ENCODE measurements around the gene ZNF407. TPM values are rescaled to one million over a fixed set of nuclear protein-coding genes. Genes with fewer than 3 reads are reported as not detected.

Gene ZNF407
- total RNA-seq, 1 donor from 2014 or later, result 7.0 TPM

DNA sequence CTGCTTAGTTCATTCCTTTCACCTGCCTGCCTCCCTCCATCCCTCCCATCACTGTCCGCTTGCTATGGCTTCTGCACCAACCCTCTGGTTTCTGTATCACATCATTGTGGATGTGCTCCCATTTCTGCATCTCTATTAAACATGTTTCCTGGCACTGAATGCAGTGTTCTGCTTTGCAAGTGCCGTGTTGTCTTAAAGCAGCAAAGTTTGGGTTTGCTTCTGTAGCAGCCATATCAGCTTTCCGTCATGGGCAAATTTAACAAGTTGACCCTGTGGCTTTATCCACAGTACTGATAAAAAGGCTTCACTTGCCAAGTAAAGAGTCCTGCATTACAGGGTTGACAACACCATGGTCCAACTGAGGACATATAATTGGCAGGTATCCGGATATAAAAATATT is 445.8 kb downstream of the ZNF407 start:
- DNase-seq (ENCODE audit: low read depth), result no peak

DNA sequence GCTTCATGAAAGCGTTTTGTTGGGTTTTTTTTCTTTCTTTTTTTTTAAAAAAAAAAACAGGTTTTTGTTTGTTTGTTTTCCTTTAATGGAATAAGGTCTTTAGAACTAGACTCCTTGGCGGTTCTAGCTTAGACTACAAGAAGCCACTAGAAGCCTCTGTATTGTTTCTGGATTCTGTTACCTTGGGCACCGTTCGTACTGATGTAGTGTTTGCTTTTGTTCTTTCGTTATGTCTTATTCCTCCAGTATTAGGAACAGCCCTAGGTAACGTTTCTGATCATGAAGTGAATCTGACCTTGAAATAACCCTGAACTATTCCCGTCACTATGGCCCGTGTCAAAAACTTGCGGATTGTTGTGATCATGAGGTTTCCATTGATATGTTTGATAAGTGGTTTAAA is 446.6 kb downstream of the ZNF407 start:
- no peak for DNase-seq (ENCODE audit: low read depth)

DNA sequence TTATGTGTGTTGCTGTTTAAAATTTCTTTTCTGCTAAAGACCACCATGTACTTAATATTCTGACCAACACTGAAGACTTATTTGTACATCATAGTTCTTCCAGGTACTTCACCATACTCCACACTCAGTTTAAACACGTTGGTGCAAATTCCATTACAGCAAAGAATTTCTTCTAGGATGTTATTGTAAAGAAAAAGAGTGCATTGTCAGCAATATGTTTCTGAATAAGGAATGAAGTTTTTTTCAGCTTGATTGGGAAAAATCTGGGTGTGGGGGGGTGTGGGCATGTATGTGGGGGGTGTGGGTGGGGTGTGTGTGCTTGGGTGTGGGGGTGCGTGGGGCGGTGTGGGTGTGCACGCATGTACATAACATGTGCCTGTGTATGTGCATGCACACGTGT is 447.1 kb downstream of the ZNF407 start:
- no peak for DNase-seq (ENCODE audit: low read depth)

DNA sequence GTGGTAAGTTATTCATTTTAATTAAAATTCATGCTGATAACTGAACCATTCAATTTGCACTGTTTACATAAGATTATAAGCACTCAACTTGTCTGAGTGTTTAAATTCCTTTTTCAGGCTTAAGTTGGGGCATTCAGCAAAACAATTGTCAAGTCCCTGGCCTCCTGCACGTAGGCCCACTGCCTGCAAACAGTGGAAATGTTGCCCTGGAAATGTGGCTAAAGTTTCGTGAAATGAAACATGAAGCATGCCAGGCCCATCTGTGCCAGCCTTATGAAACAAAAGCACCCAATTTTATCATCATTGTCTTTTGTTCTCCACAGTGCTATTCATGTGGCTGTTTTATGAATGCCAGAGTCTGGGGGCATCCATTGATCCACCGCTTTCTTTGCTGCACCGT is 447.6 kb downstream of the ZNF407 start:
- DNase-seq (ENCODE audit: low read depth), result no peak

DNA sequence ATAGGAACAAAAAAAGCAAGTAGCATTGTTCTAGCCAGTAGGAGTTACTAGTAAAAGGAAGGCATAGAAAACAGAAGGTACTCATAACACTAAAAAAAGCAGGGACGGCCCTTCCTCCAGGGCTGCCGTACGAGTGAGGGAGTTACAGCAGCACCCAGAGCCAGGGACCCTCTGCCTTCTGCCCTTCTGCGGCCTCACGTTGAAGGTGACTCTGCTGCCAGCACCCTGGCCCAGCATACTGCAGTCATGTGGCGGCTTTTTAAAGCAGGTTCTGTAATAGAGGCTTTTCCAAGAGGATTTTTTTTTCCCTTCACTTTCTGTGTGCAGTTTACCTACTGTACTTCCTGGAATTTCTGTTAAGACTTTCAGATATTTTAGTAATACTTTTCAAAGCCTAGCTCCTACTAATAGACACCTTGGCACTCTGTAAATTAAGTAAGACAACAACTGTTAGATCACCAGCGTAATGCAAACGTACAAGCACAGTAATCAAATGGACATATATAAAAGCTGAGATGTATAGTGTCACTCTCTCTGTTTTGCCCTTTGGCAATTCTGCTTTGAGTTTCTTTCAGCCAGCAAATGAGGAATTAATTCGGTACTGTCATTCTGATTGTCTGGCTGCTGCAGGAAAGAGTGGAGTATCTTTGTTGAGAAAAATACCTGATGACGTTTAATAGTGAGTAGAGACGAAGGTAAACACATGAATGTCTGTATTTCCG is 449.7 kb downstream of the ZNF407 start:
- no peak for DNase-seq (ENCODE audit: low read depth)

DNA sequence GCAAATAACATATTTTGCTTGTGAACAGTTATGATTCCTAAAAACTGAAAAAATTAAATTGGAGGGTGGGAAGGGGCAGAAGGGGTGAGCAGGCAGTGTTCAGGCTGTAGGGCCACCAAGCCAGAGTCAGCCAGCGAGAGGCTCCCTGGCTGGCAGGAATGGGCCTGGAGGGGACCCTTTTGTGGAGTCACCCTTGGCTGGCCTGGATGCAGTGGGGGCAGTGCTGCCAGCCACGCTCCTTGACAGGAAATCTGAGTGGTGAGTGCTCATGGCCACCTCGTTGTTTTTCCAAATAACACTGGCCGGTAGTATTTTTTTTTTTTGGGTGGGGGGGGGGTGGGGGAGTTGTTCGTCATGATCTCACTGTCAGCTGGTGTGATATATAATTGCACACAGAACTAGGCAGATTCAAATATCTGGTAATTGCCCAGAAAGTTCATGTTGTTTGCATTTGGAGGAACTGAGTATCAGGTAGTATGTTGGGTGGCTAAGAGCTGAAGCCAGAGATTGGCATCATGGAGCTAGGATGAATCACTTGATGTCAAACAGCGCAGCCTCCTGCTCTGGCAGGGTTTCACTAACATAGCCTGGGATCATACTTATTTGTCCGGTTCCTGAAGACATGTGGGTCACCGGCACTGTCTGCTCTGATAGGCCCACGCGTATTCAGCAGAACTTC is 451.2 kb downstream of the ZNF407 start:
- no peak for DNase-seq (ENCODE audit: low read depth)

DNA sequence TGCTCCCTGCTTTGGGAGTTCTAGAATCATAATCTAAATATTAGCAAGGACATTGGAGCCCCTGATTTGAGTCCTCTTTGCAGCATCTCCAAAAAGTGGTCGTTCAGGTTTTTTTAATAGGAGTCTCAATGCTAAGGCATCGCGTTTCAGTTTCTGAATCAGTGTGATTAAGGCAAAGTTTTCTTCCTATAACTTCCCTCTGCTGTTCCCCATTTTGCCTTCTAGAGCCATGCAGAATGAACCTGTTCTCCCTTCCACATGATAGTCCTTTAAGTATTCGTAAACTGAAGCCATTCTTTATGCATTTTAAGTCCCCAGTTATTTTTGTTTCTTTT is 451.8 kb downstream of the ZNF407 start:
- no peak for DNase-seq (ENCODE audit: low read depth)

DNA sequence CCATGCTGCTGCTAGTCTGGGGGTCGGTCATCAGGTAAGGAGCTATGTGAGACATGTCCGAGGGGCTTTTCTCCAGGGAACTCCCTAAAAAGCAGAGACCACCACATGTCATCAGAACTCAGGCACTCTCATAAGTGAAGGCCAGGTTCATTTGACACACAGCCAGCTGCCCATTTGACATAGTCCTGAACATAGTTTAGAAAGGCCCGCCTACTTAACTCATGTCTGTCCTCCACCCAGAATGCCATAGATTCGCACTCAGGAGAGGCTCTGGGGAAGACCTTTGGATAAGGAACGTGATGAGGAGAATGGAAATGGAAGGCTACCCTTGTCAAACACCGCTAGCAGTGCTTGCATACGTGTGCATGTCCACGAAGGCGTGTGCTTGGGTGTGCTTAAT is 454.1 kb downstream of the ZNF407 start:
- DNase-seq (ENCODE audit: low read depth), result no peak

DNA sequence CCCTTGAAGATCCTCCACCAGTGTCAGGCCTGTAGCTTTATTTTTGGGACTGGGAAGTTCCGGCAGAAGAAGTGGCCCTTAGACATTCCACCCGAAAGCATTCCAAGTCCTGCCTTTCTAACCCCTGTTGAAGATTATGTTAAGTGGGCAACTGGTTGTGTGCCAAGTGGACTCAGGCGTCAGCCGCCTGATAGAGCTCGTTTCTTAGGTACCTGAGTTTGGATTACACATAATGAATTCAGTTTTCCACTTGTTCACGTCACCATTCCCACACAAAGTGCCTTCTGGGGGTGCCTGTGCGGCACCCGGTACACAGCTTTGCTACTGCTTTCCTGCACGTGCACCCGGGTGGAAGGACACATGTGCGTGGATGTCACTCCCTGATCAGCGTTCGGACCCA is 454.8 kb downstream of the ZNF407 start:
- no peak for DNase-seq (ENCODE audit: low read depth)

DNA sequence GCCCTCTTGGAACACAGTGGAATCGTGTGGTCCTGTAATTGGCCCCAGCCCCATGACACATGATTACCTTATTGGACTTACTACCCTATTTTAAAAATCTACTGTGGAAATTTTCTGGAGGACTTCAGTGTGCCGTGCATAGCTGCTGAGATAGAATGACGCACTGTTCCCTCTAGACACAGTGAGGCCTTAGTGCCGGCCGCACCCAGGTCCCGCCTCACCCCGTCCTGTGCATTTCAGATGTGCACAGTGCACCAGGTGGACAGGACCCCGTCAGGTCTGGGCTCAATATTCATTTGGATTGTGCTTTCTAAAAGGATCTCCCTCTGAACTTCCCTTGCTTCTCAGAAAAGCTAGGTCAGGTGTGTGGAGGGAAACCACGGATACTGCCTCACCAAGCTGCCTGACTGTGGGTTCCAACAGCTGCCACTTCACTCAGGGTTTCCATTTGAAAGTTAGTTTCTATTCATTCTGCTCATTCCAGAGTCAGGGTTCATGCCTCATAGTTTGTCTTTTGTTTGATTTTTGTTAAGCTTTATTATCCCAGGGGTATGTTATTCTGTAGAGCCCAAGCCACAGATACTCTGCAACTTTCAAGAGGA is 455.5 kb downstream of the ZNF407 start:
- peak; percentile 60 for DNase-seq (ENCODE audit: low read depth)

DNA sequence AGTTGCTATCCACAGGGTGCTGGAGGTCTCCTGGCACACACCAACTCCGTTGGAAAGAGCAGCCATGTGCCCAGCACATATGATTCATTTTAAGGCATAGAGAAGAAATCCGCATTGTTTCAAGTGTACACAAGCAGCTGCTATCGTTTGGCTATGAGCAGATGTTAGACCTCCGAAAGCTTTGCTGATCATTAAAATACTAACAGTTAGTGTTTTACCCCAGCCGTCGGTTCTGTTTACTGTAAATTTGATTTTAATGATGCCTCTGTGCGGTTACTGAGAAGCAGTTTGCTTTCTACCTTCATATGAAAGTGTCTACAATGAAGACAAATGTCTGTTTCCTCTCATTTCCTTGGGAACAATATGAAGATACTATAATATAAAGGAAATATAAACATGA is 456.4 kb downstream of the ZNF407 start:
- DNase-seq (ENCODE audit: low read depth), result no peak

DNA sequence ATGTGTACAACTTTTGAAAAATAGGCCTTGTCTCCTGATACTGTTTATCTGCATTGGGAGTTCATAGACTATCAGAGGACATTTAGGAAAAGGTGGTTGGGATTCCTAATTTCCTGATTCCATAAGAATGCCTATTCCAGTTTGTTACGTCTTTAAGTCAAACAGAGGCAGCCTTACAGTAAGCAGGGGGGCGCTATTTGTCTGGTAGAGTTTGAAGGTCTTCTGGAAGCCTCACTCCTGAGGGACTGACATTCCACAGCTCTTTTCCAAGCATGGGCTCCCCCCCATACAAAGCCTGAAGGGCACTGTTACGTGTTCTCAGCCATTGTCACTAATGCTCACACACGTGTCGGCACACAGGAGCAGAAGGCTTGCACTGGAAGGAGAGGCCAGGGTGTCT is 456.9 kb downstream of the ZNF407 start:
- no peak for DNase-seq (ENCODE audit: low read depth)

DNA sequence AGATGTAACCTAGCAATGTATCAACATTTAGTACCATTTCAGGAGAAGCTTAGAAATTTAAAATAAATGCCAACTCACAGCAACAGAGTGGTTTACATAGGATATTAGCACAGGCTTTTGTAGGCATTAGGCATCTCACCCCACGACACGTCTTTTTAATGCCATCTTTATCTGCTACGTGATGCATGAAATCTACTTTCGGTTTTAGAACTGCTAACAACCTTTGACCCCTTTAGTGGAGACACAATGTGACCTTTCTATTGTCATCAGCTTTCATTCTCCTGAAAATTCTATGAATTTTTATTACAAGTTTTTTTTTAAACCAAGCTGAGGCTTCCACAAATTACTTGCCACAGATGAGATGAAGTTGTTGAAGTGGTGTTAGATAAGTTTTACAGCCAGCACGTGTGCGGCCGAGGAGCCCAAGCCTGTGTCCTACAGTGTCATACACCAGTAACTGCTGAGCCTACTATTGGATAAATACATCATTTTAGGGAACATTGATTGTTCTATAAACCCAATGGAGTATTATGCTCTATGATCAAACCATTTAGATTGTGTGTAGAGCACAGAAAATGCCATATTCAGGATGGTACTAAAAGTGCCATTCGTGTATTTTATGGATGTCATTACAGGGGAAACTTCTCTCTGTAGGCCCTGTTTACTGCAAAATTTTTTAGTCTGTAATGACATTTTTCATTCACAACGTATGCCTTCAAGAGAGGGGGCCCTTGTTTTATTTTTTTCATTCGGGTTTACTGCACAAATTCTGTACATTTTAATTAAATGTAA is 459.7 kb downstream of the ZNF407 start:
- no peak for DNase-seq (ENCODE audit: low read depth)

DNA sequence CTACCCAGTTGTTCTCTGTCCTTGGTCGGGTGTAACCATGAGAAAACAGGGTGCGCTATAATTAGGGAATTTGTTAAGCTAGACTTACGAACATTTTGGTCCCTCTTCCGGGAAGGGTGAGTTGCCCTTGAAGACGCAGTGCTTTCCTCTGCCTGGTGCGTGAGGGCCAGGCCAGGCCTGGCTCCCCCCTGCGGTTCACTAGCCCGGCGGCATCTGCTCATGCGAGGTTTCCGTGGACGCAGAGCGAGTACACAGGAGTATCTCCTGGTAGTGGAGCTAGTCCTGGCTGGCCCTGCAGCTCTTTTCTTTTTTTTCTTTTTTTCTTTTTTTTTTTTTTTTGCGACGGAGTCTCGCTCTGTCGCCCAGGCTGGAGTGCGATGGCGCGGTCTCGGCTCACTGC is 462.5 kb downstream of the ZNF407 start:
- DNase-seq (ENCODE audit: low read depth), result no peak

DNA sequence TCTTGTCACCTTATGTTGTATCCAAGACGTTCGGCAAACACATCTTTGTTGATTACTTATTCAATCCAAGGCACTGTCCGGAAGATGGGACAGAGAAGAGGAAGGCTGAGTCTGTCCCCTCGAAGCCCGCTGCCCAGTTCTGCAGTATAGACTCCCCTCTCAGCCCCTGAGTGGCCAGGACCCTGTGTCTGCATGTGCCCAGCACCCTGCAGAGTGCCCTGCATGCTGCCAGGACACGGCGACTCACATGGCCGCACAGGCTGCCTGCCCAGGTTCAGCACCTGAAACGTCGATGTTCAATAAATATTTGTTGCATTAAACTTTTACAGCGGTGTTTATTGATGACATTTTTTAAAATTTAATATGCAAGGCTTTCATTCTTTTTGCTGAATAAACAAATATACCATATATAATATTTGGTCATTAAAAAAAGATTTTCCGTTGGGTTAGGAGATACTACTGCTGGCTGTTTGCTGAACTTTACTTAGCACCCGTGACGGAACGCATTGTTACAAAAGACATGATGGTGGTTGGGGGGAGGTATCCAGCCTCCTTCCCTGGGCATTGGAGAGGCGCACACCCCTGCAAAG is 464.7 kb downstream of the ZNF407 start:
- DNase-seq (ENCODE audit: low read depth), result no peak

DNA sequence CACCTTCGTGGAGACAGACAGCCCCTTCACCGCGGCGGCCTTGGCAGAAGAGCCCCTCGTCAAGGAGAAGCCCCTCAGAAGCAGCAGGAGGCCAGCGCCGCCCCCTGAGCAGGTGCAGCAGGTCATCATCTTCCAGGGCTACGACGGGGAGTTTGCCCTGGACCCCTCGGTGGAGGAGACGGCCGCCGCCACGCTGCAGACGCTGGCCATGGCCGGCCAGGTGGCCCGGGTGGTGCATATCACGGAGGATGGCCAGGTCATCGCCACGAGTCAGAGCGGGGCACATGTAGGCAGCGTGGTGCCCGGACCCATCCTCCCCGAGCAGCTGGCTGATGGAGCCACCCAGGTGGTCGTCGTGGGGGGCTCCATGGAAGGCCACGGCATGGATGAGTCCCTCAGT is 465.5 kb downstream of the ZNF407 start:
- DNase-seq (ENCODE audit: low read depth), result no peak

DNA sequence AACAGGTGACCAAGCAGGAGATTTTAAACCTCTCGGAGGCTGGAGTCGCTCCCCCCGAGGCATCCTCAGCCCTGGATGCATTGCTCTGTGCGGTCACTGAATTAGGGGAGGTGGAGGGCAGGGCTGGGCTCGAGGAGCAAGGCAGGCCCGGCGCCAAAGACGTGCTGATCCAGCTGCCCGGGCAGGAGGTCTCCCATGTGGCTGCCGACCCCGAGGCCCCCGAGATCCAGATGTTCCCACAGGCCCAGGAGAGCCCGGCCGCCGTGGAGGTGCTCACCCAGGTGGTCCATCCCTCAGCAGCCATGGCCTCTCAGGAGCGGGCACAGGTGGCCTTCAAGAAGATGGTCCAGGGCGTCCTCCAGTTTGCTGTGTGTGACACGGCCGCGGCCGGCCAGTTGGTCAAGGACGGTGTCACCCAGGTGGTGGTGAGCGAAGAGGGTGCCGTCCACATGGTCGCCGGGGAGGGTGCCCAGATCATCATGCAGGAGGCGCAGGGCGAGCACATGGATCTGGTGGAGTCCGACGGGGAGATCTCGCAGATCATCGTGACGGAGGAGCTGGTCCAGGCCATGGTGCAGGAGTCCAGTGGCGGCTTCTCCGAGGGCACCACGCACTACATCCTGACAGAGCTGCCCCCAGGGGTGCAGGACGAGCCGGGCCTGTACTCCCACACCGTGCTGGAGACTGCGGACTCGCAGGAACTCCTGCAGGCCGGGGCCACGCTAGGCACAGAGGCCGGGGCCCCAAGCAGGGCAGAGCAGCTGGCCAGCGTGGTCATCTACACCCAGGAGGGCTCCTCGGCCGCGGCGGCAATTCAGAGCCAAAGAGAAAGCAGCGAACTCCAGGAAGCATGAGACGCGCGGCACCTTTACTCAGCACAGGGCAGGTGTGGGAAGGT is 466.2 kb downstream of the ZNF407 start:
- DNase-seq (ENCODE audit: low read depth), result no peak

DNA sequence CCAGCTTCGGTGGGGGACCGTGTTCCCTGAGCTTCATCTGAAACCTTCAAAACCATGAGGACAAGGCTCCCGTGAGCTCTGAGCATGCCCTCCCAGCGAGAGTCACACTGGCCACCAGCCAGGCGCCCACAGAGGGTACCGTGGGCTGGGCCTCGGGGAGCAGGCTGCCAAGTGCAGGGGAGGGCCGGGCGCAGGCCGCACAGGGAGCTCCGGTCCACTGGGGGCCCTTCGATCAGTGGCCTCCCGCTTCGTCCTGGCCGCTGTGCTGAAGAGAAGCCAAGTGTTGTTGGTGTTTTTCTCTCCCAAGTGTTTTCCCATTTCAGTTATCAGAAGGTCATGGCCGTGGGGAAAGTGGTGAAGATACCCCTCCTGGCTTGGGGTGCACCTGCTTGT is 466.8 kb downstream of the ZNF407 start:
- peak; percentile 56 for DNase-seq (ENCODE audit: low read depth)

DNA sequence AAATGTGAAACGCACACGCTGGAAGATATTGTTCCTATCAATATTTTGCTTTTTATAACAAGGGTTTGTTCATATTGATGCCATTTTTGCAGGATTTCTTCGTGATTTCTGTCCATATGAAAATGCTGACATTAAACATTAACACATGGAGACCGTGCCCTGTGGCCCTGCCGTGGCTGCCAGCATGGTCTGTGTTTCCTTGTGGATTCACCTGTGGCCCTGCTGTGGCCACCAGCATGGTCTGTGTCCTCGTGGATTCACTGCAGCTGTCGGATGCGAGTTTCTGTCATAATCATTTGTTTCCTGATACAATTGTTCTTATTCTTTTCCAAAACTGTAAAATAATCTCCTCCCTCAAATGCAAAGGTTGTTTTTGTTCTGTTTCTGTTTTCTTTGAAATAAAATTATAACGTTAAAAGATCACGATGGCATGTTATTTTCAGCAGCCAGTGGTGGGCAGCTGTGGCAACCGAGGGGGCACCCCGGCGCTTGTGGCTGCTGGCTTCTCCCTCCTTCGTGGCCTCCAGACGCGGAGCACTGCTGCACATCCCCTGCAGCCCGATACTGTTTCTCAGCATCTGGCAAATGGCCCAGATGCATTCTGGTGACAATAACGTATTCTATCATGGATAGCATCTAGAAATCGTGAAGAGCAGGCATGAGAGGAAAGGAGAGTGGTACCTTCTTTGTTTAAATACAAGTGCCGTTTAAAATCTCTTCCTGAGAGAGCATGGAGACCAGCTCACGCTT is 467.8 kb downstream of the ZNF407 start:
- DNase-seq (ENCODE audit: low read depth), result no peak

All from myocyte (in vitro differentiated cells).